HepG2 (cell line): ENCODE results near the gene TMTC3. TPM values are rescaled to one million over a fixed set of nuclear protein-coding genes. Genes with fewer than 3 reads are reported as not detected.

Experiments used
- ADNP ChIP-seq: sonication (generic); formaldehyde crosslinking; IDR thresholded peaks from 2 replicates; pipeline ENCODE4 v1.4.0; 2020; ENCODE audit warnings: missing genetic modification reagents
- ARNT ChIP-seq: fragments of 450-650 bp; IDR thresholded peaks from 2 replicates; pipeline ENCODE4 v1.6.1; 2017
- BRD4 ChIP-seq: sonication (generic); formaldehyde crosslinking; IDR thresholded peaks from 2 replicates; pipeline ENCODE4 v1.4.0; 2020; ENCODE audit warnings: missing genetic modification reagents
- DNMT3B ChIP-seq: conservative IDR thresholded peaks from 2 replicates; pipeline ENCODE4 v1.6.1; 2016; ENCODE audit warnings: missing biosample characterization, control low read depth
- DZIP1 ChIP-seq: sonication (generic); formaldehyde crosslinking; IDR thresholded peaks from 2 replicates; pipeline ENCODE4 v1.5.0; 2020; ENCODE audit warnings: mild to moderate bottlenecking, missing genetic modification reagents
- ETV5 ChIP-seq: IDR thresholded peaks from 2 replicates; pipeline ENCODE4 v1.6.1; 2018; ENCODE audit warnings: missing biosample characterization, missing genetic modification reagents, inconsistent platforms, borderline replicate concordance
- GRHL1 ChIP-seq: sonication (generic); formaldehyde crosslinking; conservative IDR thresholded peaks from 2 replicates; pipeline ENCODE4 v1.8.0; 2022; ENCODE audit warnings: missing genetic modification reagents
- MZF1 ChIP-seq: sonication (generic); formaldehyde crosslinking; IDR thresholded peaks from 2 replicates; pipeline ENCODE4 v1.8.1; 2023; ENCODE audit warnings: mild to moderate bottlenecking, missing genetic modification reagents, borderline replicate concordance
- RCOR2 ChIP-seq: IDR thresholded peaks from 2 replicates; pipeline ENCODE4 v1.6.1; 2016; ENCODE audit warnings: missing biosample characterization, missing genetic modification reagents
- REXO4 ChIP-seq: sonication (generic); formaldehyde crosslinking; IDR thresholded peaks from 2 replicates; pipeline ENCODE4 v1.8.0; 2022; ENCODE audit warnings: missing genetic modification reagents, mild to moderate bottlenecking, borderline replicate concordance
- WIZ ChIP-seq: sonication (generic); formaldehyde crosslinking; IDR thresholded peaks from 2 replicates; pipeline ENCODE4 v1.5.1; 2020; ENCODE audit warnings: mild to moderate bottlenecking, missing genetic modification reagents
- ZBTB38 ChIP-seq: sonication (generic); formaldehyde crosslinking; IDR thresholded peaks from 2 replicates; pipeline ENCODE4 v1.5.1; 2020; ENCODE audit warnings: mild to moderate bottlenecking, missing genetic modification reagents
- ZC3H4 ChIP-seq: sonication (generic); formaldehyde crosslinking; IDR thresholded peaks from 2 replicates; pipeline ENCODE4 v1.4.0; 2020; ENCODE audit warnings: missing genetic modification reagents, borderline replicate concordance
- ZFP36L2 ChIP-seq: sonication (generic); formaldehyde crosslinking; IDR thresholded peaks from 2 replicates; pipeline ENCODE4 v1.4.0; 2020; ENCODE audit warnings: missing genetic modification reagents
- ZFP90 ChIP-seq: sonication (generic); formaldehyde crosslinking; IDR thresholded peaks from 2 replicates; pipeline ENCODE4 v1.8.0; 2022; ENCODE audit warnings: missing genetic modification reagents, mild to moderate bottlenecking, inconsistent platforms, borderline replicate concordance
- ZNF598 ChIP-seq: sonication (generic); formaldehyde crosslinking; IDR thresholded peaks from 2 replicates; pipeline ENCODE4 v1.5.1; 2020; ENCODE audit warnings: mild to moderate bottlenecking, missing genetic modification reagents, borderline replicate concordance
- ZNF660 ChIP-seq: sonication (generic); formaldehyde crosslinking; IDR thresholded peaks from 2 replicates; pipeline ENCODE4 v1.5.1; 2020; ENCODE audit warnings: mild to moderate bottlenecking, low read depth, missing genetic modification reagents, borderline replicate concordance
- ZNF879 ChIP-seq: sonication (generic); formaldehyde crosslinking; IDR thresholded peaks from 2 replicates; pipeline ENCODE4 v1.8.1; 2023; ENCODE audit warnings: missing genetic modification reagents
- ZSCAN20 ChIP-seq: sonication (generic); formaldehyde crosslinking; IDR thresholded peaks from 2 replicates; pipeline ENCODE4 v1.4.0; 2020; ENCODE audit warnings: missing genetic modification reagents, mild to moderate bottlenecking, borderline replicate concordance
- ZSCAN30 ChIP-seq: sonication (generic); formaldehyde crosslinking; IDR thresholded peaks from 2 replicates; pipeline ENCODE4 v1.5.0; 2020; ENCODE audit warnings: mild to moderate bottlenecking, missing genetic modification reagents
- polyA plus RNA-seq, 8 experiments: library from polyadenylated mRNA; depleted of rRNA in 3 of 8; stranded (reverse) in 7 of 8; unstranded in 1 of 8; fragments of >200 nt; fragmentation: Illumina TruSeq in 4 of 8; extraction: Trizol in 4 of 8; gene quantifications; 2 replicates each; pipeline versions ENCODE4 v1.2.1 to v1.2.3, GENCODE V29; 2011 to 2016; ENCODE audit warnings: low read depth in 4 of 8, missing spikeins in 1 of 8, mixed read lengths in 1 of 8; ENCODE audit not compliant: insufficient read depth in 1 of 8
- total RNA-seq, 5 experiments: library from RNA; depleted of rRNA; stranded (reverse); fragments of >200 nt; fragmentation: Illumina TruSeq; extraction: Trizol; gene quantifications; 2 replicates each; pipeline ENCODE4 v1.2.3, GENCODE V29; 2016; ENCODE audit warnings: low read depth in 1 of 5
- TF ChIP-seq, protein P1 (sequence below): sonication (generic); formaldehyde crosslinking; IDR thresholded peaks from 2 replicates; pipeline ENCODE4 v1.4.0; 2020; ENCODE audit warnings: low read depth, mild to moderate bottlenecking, missing genetic modification reagents
- TF ChIP-seq, protein P2 (sequence below): sonication (generic); formaldehyde crosslinking; IDR thresholded peaks from 2 replicates; pipeline ENCODE4 v1.8.0; 2022; ENCODE audit warnings: mild to moderate bottlenecking, missing genetic modification reagents; ENCODE audit not compliant: insufficient replicate concordance

Gene TMTC3
- total and polyA plus RNA-seq, 2 of the 13 experiments (the other 11 are each of a cell fraction or from before 2014, with no cell fraction given): 6.3 to 22.5 TPM

- 0 out of 2 replicates have a peak, but pooled peaks have one; percentile 22 for TF ChIP-seq ZBTB38 (CRISPR knock-in tag)
- 0 out of 2 replicates have a peak, but pooled peaks have one; percentile 30 for TF ChIP-seq DZIP1 (CRISPR knock-in tag)
- 0 out of 2 replicates have a peak, but pooled peaks have one; percentile 62 for TF ChIP-seq ZFP90
- no peak for TF ChIP-seq ZSCAN30 (CRISPR knock-in tag)
- 0 out of 2 replicates have a peak, but pooled peaks have one; percentile 50 for TF ChIP-seq ZNF879
- TF ChIP-seq DNMT3B (CRISPR knock-in tag): no peak; the same call in 1 of the 2 replicates
- no peak for TF ChIP-seq RCOR2 (CRISPR knock-in tag)
- no peak for TF ChIP-seq ZFP36L2
- TF ChIP-seq, protein P1, sequence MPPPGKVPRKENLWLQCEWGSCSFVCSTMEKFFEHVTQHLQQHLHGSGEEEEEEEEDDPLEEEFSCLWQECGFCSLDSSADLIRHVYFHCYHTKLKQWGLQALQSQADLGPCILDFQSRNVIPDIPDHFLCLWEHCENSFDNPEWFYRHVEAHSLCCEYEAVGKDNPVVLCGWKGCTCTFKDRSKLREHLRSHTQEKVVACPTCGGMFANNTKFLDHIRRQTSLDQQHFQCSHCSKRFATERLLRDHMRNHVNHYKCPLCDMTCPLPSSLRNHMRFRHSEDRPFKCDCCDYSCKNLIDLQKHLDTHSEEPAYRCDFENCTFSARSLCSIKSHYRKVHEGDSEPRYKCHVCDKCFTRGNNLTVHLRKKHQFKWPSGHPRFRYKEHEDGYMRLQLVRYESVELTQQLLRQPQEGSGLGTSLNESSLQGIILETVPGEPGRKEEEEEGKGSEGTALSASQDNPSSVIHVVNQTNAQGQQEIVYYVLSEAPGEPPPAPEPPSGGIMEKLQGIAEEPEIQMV (CRISPR knock-in tag): peak; percentile 14; the same call in 1 of the 2 replicates
- TF ChIP-seq, protein P2, sequence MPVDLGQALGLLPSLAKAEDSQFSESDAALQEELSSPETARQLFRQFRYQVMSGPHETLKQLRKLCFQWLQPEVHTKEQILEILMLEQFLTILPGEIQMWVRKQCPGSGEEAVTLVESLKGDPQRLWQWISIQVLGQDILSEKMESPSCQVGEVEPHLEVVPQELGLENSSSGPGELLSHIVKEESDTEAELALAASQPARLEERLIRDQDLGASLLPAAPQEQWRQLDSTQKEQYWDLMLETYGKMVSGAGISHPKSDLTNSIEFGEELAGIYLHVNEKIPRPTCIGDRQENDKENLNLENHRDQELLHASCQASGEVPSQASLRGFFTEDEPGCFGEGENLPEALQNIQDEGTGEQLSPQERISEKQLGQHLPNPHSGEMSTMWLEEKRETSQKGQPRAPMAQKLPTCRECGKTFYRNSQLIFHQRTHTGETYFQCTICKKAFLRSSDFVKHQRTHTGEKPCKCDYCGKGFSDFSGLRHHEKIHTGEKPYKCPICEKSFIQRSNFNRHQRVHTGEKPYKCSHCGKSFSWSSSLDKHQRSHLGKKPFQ: no peak
- TF ChIP-seq ADNP (CRISPR knock-in tag): no peak
- no peak for TF ChIP-seq ZC3H4 (CRISPR knock-in tag)
- no peak for TF ChIP-seq BRD4
- no peak for TF ChIP-seq ZNF660 (CRISPR knock-in tag)
- TF ChIP-seq ZSCAN20: no peak
- TF ChIP-seq ARNT: no peak
- TF ChIP-seq WIZ (CRISPR knock-in tag): no peak; the same call in 1 of the 2 replicates
- TF ChIP-seq REXO4 (CRISPR knock-in tag): no peak
- no peak for TF ChIP-seq MZF1 (CRISPR knock-in tag)
- peak; percentile 28; the same call in 1 of the 2 replicates for TF ChIP-seq ETV5 (CRISPR knock-in tag)
- TF ChIP-seq GRHL1 (CRISPR knock-in tag): no peak
- TF ChIP-seq ZNF598: no peak
These were observed at the start of gene TMTC3, which contains the start of gene CEP290 (continued) for GRCh38 chr12:88141774-88142609.
